ENCODE results near the gene CEP164.
"Not testable (repeated sequence)": the region's sequence is repeated elsewhere in the genome, so short reads cannot be mapped to it uniquely, and the experiment has no call there.

The CEP164 gene

GRCh38 chr11:117309310-117309709 is 18.3 kb upstream of the CEP164 start:
- DNase-seq: no peak

DNA sequence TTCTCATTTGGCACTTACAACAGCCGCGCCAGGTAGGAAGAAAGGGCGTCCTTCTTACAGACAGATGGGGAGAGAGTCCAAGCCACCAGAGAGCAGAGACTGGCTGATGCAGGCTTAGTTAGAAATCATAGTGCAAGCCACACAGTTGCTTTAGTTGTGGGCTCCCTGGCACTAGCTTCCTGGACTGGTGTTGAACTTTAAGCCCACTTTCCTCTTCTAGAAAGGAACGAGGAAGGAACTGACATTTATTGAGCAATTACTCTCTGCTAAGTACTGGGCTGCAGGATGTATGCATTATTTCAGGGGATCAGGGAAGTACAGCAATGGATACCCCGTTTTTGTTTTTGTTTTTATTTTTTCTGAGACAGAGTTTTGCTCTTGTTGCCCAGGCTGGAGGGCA is 14.6 kb upstream of the CEP164 start:
- DNase-seq: no peak

- DNase-seq: no peak
These were observed 13.6 kb upstream of the CEP164 start for GRCh38 chr11:117313828-117314768.

DNA sequence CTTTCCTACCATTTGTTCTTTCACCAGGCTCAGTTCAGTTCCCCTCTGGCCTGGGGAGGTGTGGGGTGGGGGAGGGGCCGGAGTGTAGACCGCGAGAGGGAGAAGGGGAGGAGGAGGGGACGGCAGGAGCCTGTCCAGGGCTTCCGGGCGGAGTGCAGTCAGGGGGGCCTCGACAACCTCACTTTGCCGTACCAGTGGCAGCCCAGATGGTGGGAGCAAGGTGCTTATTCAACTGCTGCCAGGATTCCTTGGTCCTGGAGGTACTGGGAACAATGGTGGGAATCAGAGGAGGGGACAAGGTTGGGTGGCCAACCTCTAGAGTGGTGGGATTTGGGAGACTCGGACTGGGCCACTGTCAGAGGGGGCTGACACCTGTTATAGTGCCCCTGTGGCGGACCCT is 12.8 kb upstream of the CEP164 start:
- no peak for DNase-seq

GRCh38 chr11:117315285-117316196 is 12.1 kb upstream of the CEP164 start:
- no peak for DNase-seq

DNA sequence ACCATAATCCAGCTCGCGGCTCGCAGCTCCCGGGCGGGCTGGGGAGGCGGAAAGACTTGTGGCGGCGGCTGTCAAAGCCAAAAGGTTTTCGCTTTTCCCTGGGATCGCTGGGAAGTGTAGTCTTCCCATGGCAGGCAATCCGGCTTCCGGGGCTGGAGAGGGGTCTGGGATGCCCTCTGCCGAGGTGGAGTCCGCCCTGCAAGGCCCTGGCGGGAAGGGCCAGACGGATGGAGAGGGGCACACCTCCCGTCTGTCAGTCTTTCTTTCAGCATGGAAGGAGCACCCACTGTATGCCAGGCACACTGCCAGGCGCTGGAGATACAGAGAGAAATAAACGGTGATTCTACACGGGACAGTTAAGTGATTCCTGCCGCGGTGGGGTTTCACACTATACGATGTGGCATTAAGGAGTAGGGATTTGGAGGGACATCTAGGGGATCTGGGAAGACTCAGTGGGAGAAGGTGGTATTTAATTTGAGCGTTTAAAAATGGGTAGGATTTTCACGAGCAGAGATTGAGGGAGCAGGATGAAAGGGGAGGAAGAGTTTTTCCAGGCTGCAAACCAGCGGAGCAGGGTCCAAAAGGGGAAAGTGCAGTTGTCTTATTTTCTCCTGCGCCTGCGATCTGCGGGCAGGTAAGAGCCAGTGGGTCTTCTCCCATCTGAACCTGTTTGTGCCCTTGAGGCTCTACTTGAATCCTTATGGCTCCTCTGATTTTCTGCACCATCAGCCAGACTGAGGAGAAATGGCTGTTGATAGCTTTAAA is 11.3 kb upstream of the CEP164 start, which contains the start of gene BACE1:
TSS of gene BACE1 (minus strand) at position 60 of the 765 bp plus-strand sequence. CDS start 461 bp downstream, outside the sequence.
- peak; percentile 12 for DNase-seq

GRCh38 chr11:117318738-117319137 is 8.9 kb upstream of the CEP164 start:
- no peak for DNase-seq

DNA sequence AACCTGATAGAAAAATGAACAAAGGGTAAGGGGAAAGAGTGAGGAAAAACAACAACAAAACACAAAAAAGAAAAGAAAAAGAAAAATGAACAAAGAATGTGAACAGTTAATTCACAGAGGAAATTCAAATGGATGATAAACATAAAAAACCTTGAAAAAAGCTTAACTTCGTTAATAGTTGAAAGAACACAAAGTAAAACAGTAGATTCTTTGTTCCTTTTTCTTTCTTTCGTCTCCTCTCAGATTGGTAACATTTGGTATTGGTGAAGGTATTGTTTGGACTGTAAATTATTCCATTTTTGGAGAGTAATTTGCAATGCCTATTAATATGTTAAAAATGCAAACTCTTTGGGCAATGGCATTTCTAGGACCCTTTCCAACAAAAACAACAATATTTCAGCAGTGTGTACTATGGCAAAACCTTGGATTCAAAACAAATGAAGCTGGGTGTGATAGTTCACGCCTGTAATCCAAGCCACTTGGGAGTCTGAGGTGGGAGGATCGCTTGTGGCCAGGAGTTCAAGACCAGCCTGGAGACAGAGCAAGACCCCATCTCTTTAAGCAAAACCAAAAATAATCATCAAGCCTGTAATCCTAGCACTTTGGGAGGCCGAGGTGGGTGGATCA is 8.3 kb upstream of the CEP164 start:
- no peak for DNase-seq

- not testable (repeated sequence) for DNase-seq
These were observed 443 bp upstream of the CEP164 start for GRCh38 chr11:117327255-117327566.

- no peak for DNase-seq
These were observed 839 bp downstream of the CEP164 start for GRCh38 chr11:117328375-117329010.

GRCh38 chr11:117332843-117333242 is 5.2 kb downstream of the CEP164 start:
- no peak for DNase-seq

DNA sequence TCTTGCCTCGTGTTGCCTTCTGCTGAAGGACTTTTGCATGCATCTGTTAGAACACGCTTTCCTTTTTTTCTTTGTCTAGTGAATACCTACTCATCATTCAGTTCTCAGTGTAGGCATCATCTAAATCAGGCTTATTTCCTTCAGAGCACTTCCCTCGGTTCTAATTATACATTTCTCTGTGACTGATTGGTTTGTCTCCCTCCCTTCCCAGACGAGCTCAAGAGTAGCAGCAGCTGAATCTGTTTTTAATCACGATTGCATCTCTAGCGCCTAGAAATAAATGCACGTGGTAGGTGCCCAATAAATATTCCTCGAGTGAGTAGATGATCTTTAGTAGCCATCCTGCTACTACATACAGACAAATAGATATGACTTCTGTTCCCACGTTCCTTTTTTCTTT is 6.3 kb downstream of the CEP164 start:
- no peak for DNase-seq

GRCh38 chr11:117334896-117335295 is 7.2 kb downstream of the CEP164 start:
- DNase-seq: no peak

DNA sequence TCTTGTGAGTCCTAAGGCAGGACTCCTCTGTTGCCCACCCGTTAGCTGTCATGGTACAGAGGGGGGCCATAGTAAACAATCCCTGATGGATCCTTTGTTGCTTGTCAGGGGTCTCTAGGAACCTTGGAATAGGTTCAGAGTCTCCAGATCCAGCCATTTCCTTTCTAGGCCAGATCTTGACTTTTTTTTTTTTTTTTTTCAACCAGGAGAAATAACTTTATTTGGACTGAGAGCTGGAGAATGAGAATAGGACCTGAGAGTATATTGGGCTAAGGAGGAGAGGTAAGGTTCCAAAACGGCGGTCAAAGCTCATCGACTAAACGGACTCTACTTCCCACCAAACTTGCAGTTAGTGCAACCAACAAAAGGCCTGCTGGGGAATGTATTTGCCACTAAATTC is 7.7 kb downstream of the CEP164 start:
- DNase-seq: no peak

DNA sequence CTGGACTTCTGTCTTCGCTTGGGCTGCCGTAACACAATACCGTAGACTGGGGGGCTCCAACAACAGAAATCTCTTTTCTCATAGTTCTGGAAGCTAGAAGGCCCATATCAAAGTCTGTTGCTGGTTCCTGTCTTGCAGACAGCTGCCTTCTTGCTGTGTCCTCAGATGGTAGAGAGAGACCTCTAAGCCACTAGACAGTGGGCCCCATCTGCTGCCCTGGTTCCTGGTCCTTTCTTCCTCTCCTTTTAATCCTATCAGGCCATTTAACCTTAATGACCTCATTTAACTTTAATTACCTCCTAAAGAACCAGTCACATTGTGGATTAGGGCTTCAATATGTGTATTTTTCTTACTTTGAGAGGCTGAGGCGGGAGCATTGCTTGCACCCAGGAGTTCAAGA is 9.4 kb downstream of the CEP164 start:
- no peak for DNase-seq

DNA sequence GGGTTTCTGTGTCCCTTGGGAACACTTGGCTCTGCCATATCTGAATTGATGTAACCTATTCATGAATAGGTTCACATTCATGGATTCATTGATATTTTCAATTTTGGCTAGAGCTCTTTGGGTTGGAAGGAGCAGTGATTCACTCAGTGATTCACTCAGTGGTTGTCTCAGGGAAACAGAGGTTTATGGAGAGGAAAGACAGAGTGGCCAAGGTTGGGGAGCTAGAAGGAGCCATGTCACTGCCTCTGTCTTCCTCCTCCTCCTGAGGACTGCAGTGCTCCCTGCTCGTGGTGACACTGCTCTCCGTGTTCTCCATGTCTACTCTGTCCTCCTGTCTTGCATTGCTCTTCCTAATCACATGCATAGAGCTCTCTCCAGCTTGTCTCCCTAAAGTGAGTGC is 17.4 kb downstream of the CEP164 start:
- DNase-seq: no peak

GRCh38 chr11:117354550-117354949 is 26.9 kb downstream of the CEP164 start:
- no peak for DNase-seq

DNA sequence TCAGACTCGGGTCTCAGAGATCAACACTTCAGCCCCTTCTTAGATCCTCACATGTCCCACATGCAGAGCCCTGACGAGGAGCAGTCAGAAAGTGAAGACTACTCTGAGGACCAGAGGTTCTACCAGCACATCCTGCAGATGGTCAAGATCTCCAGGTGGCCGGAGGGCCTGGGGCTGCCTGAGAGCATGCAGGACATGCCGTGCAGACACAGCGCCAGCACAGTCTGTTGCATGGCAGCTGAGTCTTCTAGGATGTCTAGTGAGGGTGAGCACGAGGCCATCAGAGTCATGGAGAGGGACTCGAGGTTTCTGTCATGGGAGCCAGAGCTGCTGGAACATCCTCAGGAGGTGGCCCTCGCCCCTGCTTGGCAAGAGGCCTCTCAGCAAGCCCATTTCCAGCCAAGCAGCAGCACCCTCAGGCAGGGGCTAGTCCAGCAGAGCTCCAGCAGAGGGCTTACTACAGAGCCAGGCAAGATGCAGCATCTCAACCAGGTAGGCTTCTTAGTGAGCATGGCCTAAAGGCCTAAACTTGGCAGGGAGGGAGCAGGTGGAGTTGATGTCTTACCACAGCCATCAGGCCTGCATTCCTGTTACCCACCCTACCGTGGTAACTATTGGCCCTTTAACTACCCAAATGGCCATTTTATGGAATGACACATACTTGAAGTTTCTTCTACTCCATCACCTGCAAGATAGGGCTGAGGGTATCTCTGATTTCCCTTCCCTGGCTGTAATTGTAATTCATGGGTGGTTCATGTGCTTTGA is 28.7 kb downstream of the CEP164 start:
- no peak for DNase-seq

DNA sequence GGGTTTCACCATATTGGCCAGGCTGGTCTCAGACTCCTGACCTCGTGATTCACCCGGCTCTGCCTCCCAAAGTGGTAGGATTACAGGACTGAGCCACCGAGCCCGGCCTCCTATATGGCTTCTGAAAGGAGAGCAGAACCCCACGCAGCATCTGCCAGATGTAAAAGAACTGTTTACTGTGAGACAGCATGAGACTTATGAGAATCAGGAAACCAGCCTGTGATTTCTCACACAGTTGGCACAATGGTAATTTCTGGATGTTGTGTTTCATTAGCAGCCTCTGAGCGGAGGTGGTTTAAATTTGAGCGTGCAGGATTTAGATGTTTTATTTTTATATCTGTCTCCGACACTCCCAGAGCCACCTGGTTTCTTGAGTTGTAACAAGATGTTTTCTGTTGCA is 33.8 kb downstream of the CEP164 start:
- DNase-seq: no peak

DNA sequence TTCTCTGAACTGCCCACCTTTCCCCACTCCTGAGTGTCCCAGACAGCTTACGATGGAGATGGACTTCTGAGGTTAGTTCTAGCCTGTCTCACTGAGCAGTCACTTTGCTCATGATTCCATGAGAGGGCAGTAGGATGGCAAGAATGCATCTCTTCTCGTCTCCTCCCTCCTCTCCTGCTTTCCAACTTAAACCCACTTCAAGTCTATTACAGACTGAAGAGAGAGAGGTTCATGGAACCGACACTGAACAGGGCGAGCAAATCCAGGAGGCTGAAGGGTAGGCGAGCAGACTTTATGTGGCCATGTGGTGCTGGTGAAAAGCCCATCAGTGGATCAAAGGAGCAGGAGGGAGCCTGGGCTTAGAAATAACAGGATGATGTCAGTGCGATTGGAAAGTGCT is 38.6 kb downstream of the CEP164 start:
- DNase-seq: no peak

- DNase-seq: no peak
These were observed 39.2 kb downstream of the CEP164 start for GRCh38 chr11:117366875-117367274.
